NCI-H2227 (cell line): Measurements from ENCODE around the gene SPAG6.
"Not testable (repeated sequence)": the region's sequence is repeated elsewhere in the genome, so short reads cannot be mapped to it uniquely, and the experiment has no call there.

Experiments used
- DNase-seq: peaks from one replicate; lab custom pipeline; 2025; ENCODE audit not compliant: unreplicated experiment; lab: John Stamatoyannopoulos, UW

SPAG6 gene

GRCh38 chr10:22370320-22370719, 25.0 kb downstream of the SPAG6 start:
- no peak for DNase-seq

- DNase-seq = no peak
Observed at GRCh38 chr10:22372298-22372697, 27.0 kb downstream of the SPAG6 start.

GRCh38 chr10:22372917-22373316, 27.6 kb downstream of the SPAG6 start:
- no peak for DNase-seq

GRCh38 chr10:22374489-22375126, 29.3 kb downstream of the SPAG6 start:
- DNase-seq = no peak

- no peak for DNase-seq
Observed at GRCh38 chr10:22379059-22379458, 33.8 kb downstream of the SPAG6 start.

GRCh38 chr10:22381262-22381661, 36.0 kb downstream of the SPAG6 start:
- DNase-seq = no peak

GRCh38 chr10:22386503-22386902, 41.2 kb downstream of the SPAG6 start:
- no peak for DNase-seq

- no peak for DNase-seq
Observed at GRCh38 chr10:22389856-22390589, 44.7 kb downstream of the SPAG6 start.

GRCh38 chr10:22391600-22391999, 46.3 kb downstream of the SPAG6 start:
- peak; percentile 3 for DNase-seq

- not testable (repeated sequence) for DNase-seq
Observed at GRCh38 chr10:22396195-22396594, 50.9 kb downstream of the SPAG6 start.

- DNase-seq = not testable (repeated sequence)
Observed at GRCh38 chr10:22406916-22407315, 61.6 kb downstream of the SPAG6 start.

GRCh38 chr10:22410394-22410793, 65.1 kb downstream of the SPAG6 start:
- no peak for DNase-seq

GRCh38 chr10:22410846-22411245, 65.5 kb downstream of the SPAG6 start:
- no peak for DNase-seq

GRCh38 chr10:22414146-22414545, 68.8 kb downstream of the SPAG6 start:
- DNase-seq = no peak

GRCh38 chr10:22415072-22415471, 69.8 kb downstream of the SPAG6 start:
- no peak for DNase-seq

- no peak for DNase-seq
Observed at GRCh38 chr10:22417736-22418268, 72.5 kb downstream of the SPAG6 start.

- no peak for DNase-seq
Observed at GRCh38 chr10:22420787-22421517, 75.7 kb downstream of the SPAG6 start.

- DNase-seq = no peak
Observed at GRCh38 chr10:22426653-22427052, 81.4 kb downstream of the SPAG6 start.

GRCh38 chr10:22427101-22427500, 81.8 kb downstream of the SPAG6 start:
- DNase-seq = no peak

- DNase-seq = no peak
Observed at GRCh38 chr10:22427890-22428571, 82.7 kb downstream of the SPAG6 start.

GRCh38 chr10:22429146-22429545, 83.8 kb downstream of the SPAG6 start:
- DNase-seq = no peak
